Heart left ventricle (tissue), 16 donors: ENCODE results near the gene ACTR3C. TPM values are rescaled to one million over a fixed set of nuclear protein-coding genes. Genes with fewer than 3 reads are reported as not detected.
A peak's percentile ranks its signal among the peaks of the same experiment; 100 is the strongest.

ENCODE experiments used
- ATAC-seq, 4 donors: fragments of 200-7000 bp; cut with Tn5 transposase; one replicate each; pipeline ENCODE4 v1.9.1; 2020 to 2022; ENCODE audit warnings: moderate library complexity in 4 of 4, mild to moderate bottlenecking in 3 of 4, moderate number of reproducible peaks in 1 of 4
- DNase-seq, 5 donors: peaks; one replicate each; pipeline ENCODE4 v3.0.0-alpha.2; 2020
- H3K27ac ChIP-seq, 12 donors: fragments of 200-600 bp; sonication (generic) in 4 of 12; one replicate each; pipeline versions ENCODE4 v1.5.0 to v1.8.0; 2016 to 2022; ENCODE audit warnings: mild to moderate bottlenecking in 2 of 12
- H3K27me3 ChIP-seq, 9 donors: fragments of 200-600 bp; sonication (generic) in 2 of 9; one replicate each; pipeline versions ENCODE4 v1.5.1 to v1.8.0; 2016 to 2022; ENCODE audit warnings: mild to moderate bottlenecking in 3 of 9
- H3K36me3 ChIP-seq, 9 donors: fragments of 200-600 bp; sonication (generic) in 2 of 9; one replicate each; pipeline versions ENCODE4 v1.5.0 to v1.8.0; 2018 to 2022; ENCODE audit warnings: mild to moderate bottlenecking in 2 of 9
- H3K4me1 ChIP-seq, 12 donors: fragments of 200-600 bp; sonication (generic) in 4 of 12; one replicate each; pipeline versions ENCODE4 v1.5.0 to v1.8.0; 2016 to 2022; ENCODE audit warnings: mild to moderate bottlenecking in 3 of 12
- H3K4me3 ChIP-seq, 12 donors: fragments of 200-600 bp; sonication (generic) in 4 of 12; one replicate each; pipeline versions ENCODE4 v1.5.0 to v1.8.0; 2017 to 2022; ENCODE audit warnings: mild to moderate bottlenecking in 9 of 12, moderate library complexity in 4 of 12
- H3K9me3 ChIP-seq, 12 donors: fragments of 200-600 bp; sonication (generic) in 4 of 12; one replicate each; pipeline versions ENCODE4 v1.5.0 to v1.8.0; 2016 to 2022; ENCODE audit warnings: mild to moderate bottlenecking in 1 of 12
- CTCF ChIP-seq, 12 donors: fragments of 200-600 bp; sonication (generic) in 4 of 12; IDR thresholded peaks; one replicate each; pipeline versions ENCODE4 v1.5.0 to v1.8.0; 2018 to 2022; ENCODE audit warnings: antibody characterized with exemption in 12 of 12, mild to moderate bottlenecking in 5 of 12
- POLR2A ChIP-seq, 2 donors: fragments of 450-650 bp; IDR thresholded peaks; one replicate each; pipeline ENCODE4 v1.6.1; 2017; ENCODE audit warnings: antibody characterized with exemption in 2 of 2, mild to moderate bottlenecking in 2 of 2, moderate library complexity in 2 of 2
- WGBS, 4 donors: extraction: QIAGEN DNeasy Blood & Tissue Kit in 2 of 4; methylation state at CpG; one replicate each; pipeline versions ENCODE4 v1.1.5 to v1.1.7; 2013 to 2018; 5-methylcytosine and 5-hydroxymethylcytosine counted together
- intact Hi-C, 10 donors: fragments of 100-400 bp; cut with DNase I; formaldehyde crosslinking; loops; one replicate each; pipeline versions ENCODE4 v1.11.1 to v1.14.2; 2022
- polyA plus RNA-seq, 2 donors: library from polyadenylated mRNA; stranded (reverse); fragments of 200-250 nt; gene quantifications; one replicate each; pipeline ENCODE4 v1.2.3, GENCODE V29; 2013
- total RNA-seq, 9 donors: library from RNA; depleted of rRNA in 2 of 9; stranded (reverse); fragments of >200 nt in 2 of 9; fragmentation: NEBNext Ultra II Directional in 3 of 9; extraction: Animal tissue kit (Norgen Biotek cat#: 25700) in 3 of 9; gene quantifications; one replicate each; pipeline versions ENCODE4 v1.1.0 to v1.2.4, GENCODE V29; 2016 to 2023
- donor health status: ischemic (EF 13 %, LVEDD 7.1; RV severe dilation, severe dysfunction).
- donor health status: healthy with polysubstance abuse.
- donor health status: DM: no; HTN: yes; CAD: no.
- donor health status: DM: no; HTN: no; CAD: no.
- donor health status: ischemic (EF 25% LVEDD 6.9; RV normal size, moderate dysfunction).
- donor health status: ischemic (EF 25% LVEDD 5.7; RV mildly dilated, moderate dysfunction).
- donor health status: healthy.
- donor health status: DM: yes; HTN: yes; CAD: no.
- donor health status: ischemic (EF 35%, LVEDD 5.7; RV mildly dilated, moderate dysfunction).
- donor health status: nonischemic (EF 11% LVEDD 7.7; RV severe dilation, severe dysfunction).
- donor health status: DM: yes; HTN: yes; CAD: no.
- donor health status: PGD.
- donor health status: ischemic (EF 29% LVEDD 5.4; RV normal size, mild dysfunction).
- donor health status: nonischemic (EF 23%, LVEDD 6.1; RV moderate dilation, normal function).

ACTR3C gene
- total and polyA plus RNA-seq, 11 donors = 1.6 to 5.9 (median 3.7) TPM

- Histone ChIP-seq H3K4me1 (peaks cover 2 to 53% (median 32%) of the 10 kb centered on the region in 12 donors), H3K4me3 (no peak overlapping the region), H3K27me3 (no peaks in the 10 kb centered on the region), H3K27ac (peak overlapping the region in 3 of 12 donors; percentile 97 to 98 (median 97)), H3K36me3 (peaks cover 0 to 47% (median 41%) of the 10 kb centered on the region in 9 donors), H3K9me3 (no peaks in the 10 kb centered on the region)
- TF ChIP-seq CTCF (IDR thresholded peaks at IDR 0.05) (no peak), POLR2A (IDR thresholded peaks at IDR 0.05) (no peak)
- intact Hi-C loops = loop anchor here in 1 of 10 donors (5.0 kb wide), 1 partner anchor 36 kb away; a partner anchor contains a TSS
- WGBS, 4 donors = 81 to 89% (median 87%) methylated on average over 20 to 48 of the region's 48 CpGs
- ATAC-seq (no peak), DNase-seq (no peak)
Measured at GRCh38 chr7:150371131-150371995, 48.0 kb upstream of the ACTR3C start.

DNA sequence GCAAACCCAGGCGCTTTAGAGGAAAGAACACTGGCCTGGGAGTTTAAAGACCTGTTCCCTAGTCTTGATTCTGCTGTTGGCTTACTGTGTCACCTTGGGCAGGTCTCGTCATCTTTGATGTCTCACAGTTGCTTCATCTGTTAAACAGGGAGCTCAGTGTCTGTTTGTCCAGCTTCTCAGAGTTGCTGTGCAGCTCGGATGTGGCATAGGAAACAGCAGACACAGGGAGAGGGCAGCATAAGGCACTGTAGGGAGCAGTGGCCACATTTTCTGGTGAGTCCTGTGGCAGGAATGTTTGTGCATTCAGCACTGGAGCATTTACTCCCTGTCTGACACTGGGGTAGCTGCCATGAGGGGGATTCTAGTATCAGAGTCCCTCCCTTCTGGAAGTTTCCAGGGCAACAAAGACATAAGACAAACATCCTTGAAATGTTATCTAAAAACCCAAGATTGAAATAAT lies 47.3 kb upstream of the ACTR3C start:
- H3K27me3 ChIP-seq = no peaks in the 10 kb centered on the region
- WGBS, 4 donors = 67 to 73% (median 69%) methylated on average over 3 of the region's 3 CpGs
- H3K27ac ChIP-seq = peak overlapping the region in 9 of 12 donors; percentile 90 to 99 (median 97)
- TF ChIP-seq POLR2A (IDR thresholded peaks at IDR 0.05) (no peak), CTCF (IDR thresholded peaks at IDR 0.05) (no peak)
- intact Hi-C loops = loop anchor here in 1 of 10 donors (5.0 kb wide), 1 partner anchor 37 kb away; a partner anchor contains a TSS
- DNase-seq = no peak
- peaks cover 0 to 47% (median 41%) of the 10 kb centered on the region in 9 donors for H3K36me3 ChIP-seq
- H3K9me3 ChIP-seq = no peaks in the 10 kb centered on the region
- no peak for ATAC-seq
- H3K4me3 ChIP-seq = peak overlapping the region in 2 of 12 donors; percentile 92 to 97
- H3K4me1 ChIP-seq = peaks cover 2 to 53% (median 35%) of the 10 kb centered on the region in 12 donors

DNA sequence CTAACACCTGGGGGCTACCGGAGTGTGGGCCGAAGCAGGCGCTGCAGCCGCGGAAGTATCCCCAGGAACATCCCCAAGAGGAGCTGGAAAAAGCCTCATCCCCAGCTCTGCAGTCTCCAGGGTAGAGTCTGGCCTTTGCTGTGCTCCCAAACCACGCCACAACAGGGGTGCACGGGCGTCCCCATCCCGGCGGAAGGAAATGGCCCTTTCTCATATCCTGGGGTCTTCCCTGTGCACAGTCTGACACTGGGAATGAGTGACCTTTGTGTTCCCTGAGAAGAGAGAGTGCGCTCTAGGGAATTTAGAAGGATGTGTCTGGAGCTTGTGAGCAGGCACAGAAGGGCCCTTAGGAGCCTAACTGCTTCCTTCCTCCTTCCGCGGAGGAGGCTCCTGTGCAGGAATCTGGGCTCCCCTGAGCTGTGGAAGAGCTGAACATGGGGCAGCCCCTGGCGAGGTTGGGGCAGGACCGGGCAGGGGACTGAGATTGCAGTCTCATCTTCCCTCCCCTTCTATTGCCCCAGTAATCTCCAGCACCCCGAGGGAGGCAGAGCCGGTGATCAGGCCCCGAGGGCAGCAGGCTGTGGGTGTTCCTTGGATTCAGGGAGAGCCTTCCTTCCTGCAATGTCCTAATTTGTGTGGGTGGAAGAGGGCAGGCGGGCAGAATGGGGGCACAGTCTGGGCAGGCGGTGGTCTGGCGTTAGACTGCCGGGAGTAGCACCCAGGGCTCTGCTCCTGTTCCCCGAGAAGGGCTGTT lies 46.6 kb upstream of the ACTR3C start:
- H3K4me3 ChIP-seq = peak overlapping the region; percentile 64 to 97 (median 90)
- DNase-seq = no peak
- intact Hi-C loops = loop anchor here in 7 of 10 donors (1.0 to 5.0 kb wide), 6 partner anchors 8 to 657 kb away; partner anchors contain the start of gene ABCB8 (in 1 of the 7)
- TF ChIP-seq POLR2A (IDR thresholded peaks at IDR 0.05) = no peak
- H3K9me3 ChIP-seq = no peaks in the 10 kb centered on the region
- WGBS, 4 donors = 24 to 29% (median 26%) methylated on average over 21 to 23 of the region's 23 CpGs
- peaks cover 2 to 53% (median 35%) of the 10 kb centered on the region in 12 donors for H3K4me1 ChIP-seq
- peak in 1 of 4 donors; percentile 16 for ATAC-seq
- H3K27ac ChIP-seq = peak overlapping the region; percentile 90 to 99 (median 97)
- no peaks in the 10 kb centered on the region for H3K27me3 ChIP-seq
- H3K36me3 ChIP-seq = peaks cover 0 to 47% (median 41%) of the 10 kb centered on the region in 9 donors

- H3K4me3 ChIP-seq = peak overlapping the region; percentile 64 to 97 (median 90)
- H3K4me1 ChIP-seq = peaks cover 2 to 49% (median 32%) of the 10 kb centered on the region in 12 donors
- H3K9me3 ChIP-seq = no peaks in the 10 kb centered on the region
- TF ChIP-seq CTCF (IDR thresholded peaks at IDR 0.05) = no peak
- no peak for TF ChIP-seq POLR2A (IDR thresholded peaks at IDR 0.05)
- H3K36me3 ChIP-seq = peaks cover 0 to 40% (median 36%) of the 10 kb centered on the region in 9 donors
- no peaks in the 10 kb centered on the region for H3K27me3 ChIP-seq
- intact Hi-C loops = loop anchor here in 6 of 10 donors (1.0 to 5.0 kb wide), 7 partner anchors 9 to 658 kb away; partner anchors contain the start of gene ABCB8 (in 1 of the 6)
- DNase-seq = peak; percentile 84 to 90 (median 85)
- peak overlapping the region; percentile 90 to 99 (median 97) for H3K27ac ChIP-seq
- 0 to 2% (median 1%) methylated on average over 18 to 58 of the region's 58 CpGs for WGBS, 4 donors
- peak; percentile 65 to 87 (median 72) for ATAC-seq
Measured at GRCh38 chr7:150368884-150369747, 45.8 kb upstream of the ACTR3C start.
